HCT116 (cell line): ENCODE measurements around the gene AP1S1. TPM values are rescaled to one million over a fixed set of nuclear protein-coding genes. Genes with fewer than 3 reads are reported as not detected.
A peak's percentile ranks its signal among the peaks of the same experiment; 100 is the strongest.

Experiments used
- ATAC-seq: fragments of 200-7000 bp; cut with Tn5 transposase; 2 replicates; pipeline ENCODE4 v1.9.1; 2020; ENCODE audit warnings: mild to moderate bottlenecking, moderate library complexity
- BruUV-seq: library from RNA; stranded (reverse); fragments of 400-500 nt; replicated peaks from 2 replicates; lab custom pipeline; 2021; lab: Mats Ljungman, UMichigan
- CTCF ChIA-PET: fragments of 300-600 bp; sonication (Branson Sonifier 250); formaldehyde crosslinking; loops from one replicate; lab custom pipeline; 2021; ENCODE audit warnings: antibody characterized with exemption; lab: Charles Lee
- POLR2A ChIA-PET: fragments of 300-600, 350-600 bp; sonication (Branson Sonifier 250); formaldehyde crosslinking; loops from one replicate; lab custom pipeline; 2021; ENCODE audit warnings: antibody characterized with exemption; lab: Charles Lee
- RAD21 ChIA-PET, 2 experiments: fragments of 300-600 bp; sonication (Branson Sonifier 250); formaldehyde crosslinking; loops; one replicate each; lab custom pipeline; 2023; ENCODE audit warnings: low total read pairs in 2 of 2; ENCODE audit not compliant: uncharacterized antibody in 2 of 2, unreplicated experiment in 2 of 2, low non-redundant PET in 1 of 2; lab: Charles Lee
- DNase-seq: peaks from one replicate; pipeline ENCODE4 v3.0.0-alpha.2; 2010; ENCODE audit warnings: low read depth, low spot score
- H2AFZ ChIP-seq: fragments of 200-600 bp; shearing (Covaris generic), sonication (generic); 2 replicates; pipeline ENCODE4 v1.6.1; 2017; ENCODE audit warnings: low read depth, mixed run types, mixed read lengths, antibody characterized with exemption, low read length; ENCODE audit not compliant: poor library complexity, severe bottlenecking
- H3K27ac ChIP-seq: 2 replicates; pipeline ENCODE4 v1.5.1; 2012; ENCODE audit warnings: low read depth, low read length
- H3K27me3 ChIP-seq: fragments of 200-600 bp; sonication (generic); 2 replicates; pipeline ENCODE4 v1.6.1; 2016; ENCODE audit warnings: mixed run types, low read length, mixed read lengths; ENCODE audit not compliant: insufficient read depth
- H3K36me3 ChIP-seq, 2 experiments: fragments of 200-500 bp in 1 of 2; fragments of 200-600 bp in 1 of 2; sonication (Bioruptor generic) in 1 of 2; sonication (generic) in 1 of 2; 2 replicates each; pipeline versions ENCODE4 v1.5.1 to v1.6.1; 2014 to 2016; ENCODE audit warnings: low read length in 2 of 2, inconsistent platforms in 1 of 2, mixed read lengths in 1 of 2, mixed run types in 1 of 2; ENCODE audit not compliant: insufficient read depth in 2 of 2, control insufficient read depth in 1 of 2
- H3K4me1 ChIP-seq, 2 experiments: fragments of 200-600 bp in 1 of 2; sonication (generic) in 1 of 2; 2 replicates each; pipeline versions ENCODE4 v1.5.1 to v1.6.1; 2012 to 2017; ENCODE audit warnings: low read length in 2 of 2, inconsistent platforms in 1 of 2, mild to moderate bottlenecking in 1 of 2, mixed read lengths in 1 of 2, mixed run types in 1 of 2, moderate library complexity in 1 of 2; ENCODE audit not compliant: insufficient read depth in 2 of 2, control insufficient read depth in 1 of 2
- H3K4me2 ChIP-seq: fragments of 200-600 bp; sonication (generic); 2 replicates; pipeline ENCODE4 v1.6.1; 2017; ENCODE audit warnings: mixed run types, low read length, mixed read lengths
- H3K4me3 ChIP-seq, 2 experiments: fragments of 200-600 bp in 1 of 2; sonication (generic) in 1 of 2; replicated peaks in 1 of 2; 2 replicates each; pipeline ENCODE4 v1.5.1; 2011 to 2016; ENCODE audit warnings: low read length in 2 of 2, control low read depth in 1 of 2, low read depth in 1 of 2, mild to moderate bottlenecking in 1 of 2, mixed read lengths in 1 of 2, mixed run types in 1 of 2
- H3K79me2 ChIP-seq: fragments of 200-600 bp; sonication (generic); 2 replicates; pipeline ENCODE4 v1.6.1; 2017; ENCODE audit warnings: mild to moderate bottlenecking, mixed run types, low read length, moderate library complexity, mixed read lengths; ENCODE audit not compliant: insufficient read depth
- H3K9ac ChIP-seq: fragments of 200-600 bp; sonication (generic); 2 replicates; pipeline ENCODE4 v1.6.1; 2016; ENCODE audit warnings: low read length, mixed read lengths
- H3K9me2 ChIP-seq: fragments of 200-600 bp; sonication (generic), shearing (Covaris generic); 2 replicates; pipeline ENCODE4 v1.6.1; 2017; ENCODE audit warnings: mixed run types, mild to moderate bottlenecking, moderate library complexity; ENCODE audit not compliant: insufficient read depth
- H3K9me3 ChIP-seq, 2 experiments: fragments of 200-500 bp in 1 of 2; fragments of 200-600 bp in 1 of 2; sonication (Bioruptor generic) in 1 of 2; sonication (generic) in 1 of 2; 2 replicates each; pipeline ENCODE4 v1.6.1; 2014 to 2017; ENCODE audit warnings: low read length in 2 of 2, mixed read lengths in 2 of 2, inconsistent platforms in 1 of 2, low read depth in 1 of 2, mild to moderate bottlenecking in 1 of 2, mixed run types in 1 of 2, moderate library complexity in 1 of 2; ENCODE audit not compliant: control insufficient read depth in 1 of 2, insufficient read depth in 1 of 2
- H4K20me1 ChIP-seq: fragments of 200-600 bp; sonication (generic), shearing (Covaris generic); 2 replicates; pipeline ENCODE4 v1.6.1; 2017; ENCODE audit warnings: mixed run types, mild to moderate bottlenecking, moderate library complexity; ENCODE audit not compliant: insufficient read depth
- CBX3 ChIP-seq: IDR thresholded peaks from 2 replicates; pipeline ENCODE4 v1.6.1; 2012; ENCODE audit warnings: low read depth
- CEBPB ChIP-seq: IDR thresholded peaks from 2 replicates; pipeline ENCODE4 v1.6.1; 2012; ENCODE audit warnings: low read depth
- EGR1 ChIP-seq: IDR thresholded peaks from 2 replicates; pipeline ENCODE4 v1.6.1; 2012; ENCODE audit warnings: low read depth
- ELF1 ChIP-seq: IDR thresholded peaks from 2 replicates; pipeline ENCODE4 v1.6.1; 2012; ENCODE audit warnings: low read depth, borderline replicate concordance
- EZH2 ChIP-seq: fragments of 200-600 bp; sonication (generic); IDR thresholded peaks from 2 replicates; pipeline ENCODE4 v1.6.1; 2017; ENCODE audit warnings: antibody characterized with exemption, mixed run types
- MAX ChIP-seq: IDR thresholded peaks from 2 replicates; pipeline ENCODE4 v1.6.1; 2012
- RAD21 ChIP-seq: IDR thresholded peaks from 2 replicates; pipeline ENCODE4 v1.6.1; 2012; ENCODE audit warnings: low read depth, mild to moderate bottlenecking
- SIN3A ChIP-seq: IDR thresholded peaks from 2 replicates; pipeline ENCODE4 v1.6.1; 2012; ENCODE audit warnings: low read depth
- TCF7L2 ChIP-seq: IDR thresholded peaks from 2 replicates; pipeline ENCODE4 v1.7.0; 2011; ENCODE audit warnings: borderline replicate concordance, inconsistent platforms; ENCODE audit not compliant: insufficient read depth, insufficient read length; ENCODE audit errors: extremely low read depth
- ZFX ChIP-seq: fragments of 450-650 bp; IDR thresholded peaks from 2 replicates; pipeline ENCODE4 v1.6.1; 2017
- intact Hi-C: fragments of 100-400 bp; cut with micrococcal nuclease; formaldehyde crosslinking; loops from 2 replicates; pipeline ENCODE4 v1.10.0; 2022
- total RNA-seq: library from RNA; stranded (reverse); gene quantifications from one replicate; pipeline ENCODE4 v1.2.1, GENCODE V29; 2021; ENCODE audit not compliant: unreplicated experiment
- TF ChIP-seq, protein P1 (sequence below): IDR thresholded peaks from 2 replicates; pipeline ENCODE4 v1.6.1; 2012; ENCODE audit warnings: low read depth
- TF ChIP-seq, protein P2 (sequence below), 3 experiments: fragments of 200-600 bp in 1 of 3; sonication (generic) in 1 of 3; IDR thresholded peaks in 2 of 3; conservative IDR thresholded peaks in 1 of 3; 2 replicates each; pipeline ENCODE4 v1.5.1; 2012 to 2017; ENCODE audit warnings: low read depth in 2 of 3, low read length in 2 of 3, antibody characterized with exemption in 1 of 3, borderline replicate concordance in 1 of 3, control low read depth in 1 of 3, mild to moderate bottlenecking in 1 of 3, mixed read lengths in 1 of 3, mixed run types in 1 of 3, moderate library complexity in 1 of 3; ENCODE audit not compliant: insufficient read depth in 1 of 3

AP1S1 gene
- total RNA-seq, 1 experiment from 2014 or later: 130 TPM

DNA sequence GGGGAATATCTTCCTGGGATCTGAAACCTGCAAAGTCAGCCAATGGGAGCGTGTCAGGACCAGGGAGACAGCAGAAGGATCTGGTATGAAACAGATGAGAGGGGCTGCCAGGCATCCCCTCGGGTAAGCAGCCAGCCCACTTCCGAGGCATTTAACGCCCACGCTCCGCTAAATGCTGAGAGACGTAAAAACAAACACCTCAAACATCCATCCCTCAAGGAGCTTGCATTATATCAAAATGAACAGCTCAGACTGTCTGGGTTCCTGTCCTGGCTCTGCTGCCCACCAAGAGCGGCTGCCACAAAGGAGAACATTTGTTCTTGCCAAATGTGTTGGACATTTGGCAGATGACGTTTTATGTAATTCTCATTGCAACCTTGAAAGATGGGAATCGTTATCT is 34.4 kb upstream of the AP1S1 start:
- POLR2A ChIA-PET: interaction anchor here (2.9 kb wide), 1 partner anchor 7 kb away, joined by 18 read pairs; the partner anchor contains the start of gene SERPINE1
- Histone ChIP-seq H3K79me2 (no peaks in the 10 kb centered on the region), H3K27ac (no peak overlapping the region), H3K9me2 (no peaks in the 10 kb centered on the region), H4K20me1 (no peaks in the 10 kb centered on the region), H2AFZ (no peak overlapping the region), H3K4me3 (no peak overlapping the region), H3K27me3 (no peaks in the 10 kb centered on the region), H3K4me1 (peaks cover 50 to 91% of the 10 kb centered on the region in 2 experiments), H3K4me2 (0 out of 2 replicates have a peak overlapping the region, but pooled peaks have one; percentile 4), H3K9me3 (no peaks in the 10 kb centered on the region), H3K9ac (no peak overlapping the region), H3K36me3 (no peaks in the 10 kb centered on the region)
- RAD21 ChIA-PET: no interaction called here
- DNase-seq: no peak
- TF ChIP-seq TCF7L2 (no peak), SIN3A (no peak), CBX3 (no peak), EZH2 (no peak), RAD21 (no peak), ELF1 (no peak), EGR1 (no peak), MAX (no peak), CEBPB (no peak), ZFX (no peak)
- TF ChIP-seq, protein P1, sequence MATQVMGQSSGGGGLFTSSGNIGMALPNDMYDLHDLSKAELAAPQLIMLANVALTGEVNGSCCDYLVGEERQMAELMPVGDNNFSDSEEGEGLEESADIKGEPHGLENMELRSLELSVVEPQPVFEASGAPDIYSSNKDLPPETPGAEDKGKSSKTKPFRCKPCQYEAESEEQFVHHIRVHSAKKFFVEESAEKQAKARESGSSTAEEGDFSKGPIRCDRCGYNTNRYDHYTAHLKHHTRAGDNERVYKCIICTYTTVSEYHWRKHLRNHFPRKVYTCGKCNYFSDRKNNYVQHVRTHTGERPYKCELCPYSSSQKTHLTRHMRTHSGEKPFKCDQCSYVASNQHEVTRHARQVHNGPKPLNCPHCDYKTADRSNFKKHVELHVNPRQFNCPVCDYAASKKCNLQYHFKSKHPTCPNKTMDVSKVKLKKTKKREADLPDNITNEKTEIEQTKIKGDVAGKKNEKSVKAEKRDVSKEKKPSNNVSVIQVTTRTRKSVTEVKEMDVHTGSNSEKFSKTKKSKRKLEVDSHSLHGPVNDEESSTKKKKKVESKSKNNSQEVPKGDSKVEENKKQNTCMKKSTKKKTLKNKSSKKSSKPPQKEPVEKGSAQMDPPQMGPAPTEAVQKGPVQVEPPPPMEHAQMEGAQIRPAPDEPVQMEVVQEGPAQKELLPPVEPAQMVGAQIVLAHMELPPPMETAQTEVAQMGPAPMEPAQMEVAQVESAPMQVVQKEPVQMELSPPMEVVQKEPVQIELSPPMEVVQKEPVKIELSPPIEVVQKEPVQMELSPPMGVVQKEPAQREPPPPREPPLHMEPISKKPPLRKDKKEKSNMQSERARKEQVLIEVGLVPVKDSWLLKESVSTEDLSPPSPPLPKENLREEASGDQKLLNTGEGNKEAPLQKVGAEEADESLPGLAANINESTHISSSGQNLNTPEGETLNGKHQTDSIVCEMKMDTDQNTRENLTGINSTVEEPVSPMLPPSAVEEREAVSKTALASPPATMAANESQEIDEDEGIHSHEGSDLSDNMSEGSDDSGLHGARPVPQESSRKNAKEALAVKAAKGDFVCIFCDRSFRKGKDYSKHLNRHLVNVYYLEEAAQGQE: no peak
- TF ChIP-seq, protein P2, sequence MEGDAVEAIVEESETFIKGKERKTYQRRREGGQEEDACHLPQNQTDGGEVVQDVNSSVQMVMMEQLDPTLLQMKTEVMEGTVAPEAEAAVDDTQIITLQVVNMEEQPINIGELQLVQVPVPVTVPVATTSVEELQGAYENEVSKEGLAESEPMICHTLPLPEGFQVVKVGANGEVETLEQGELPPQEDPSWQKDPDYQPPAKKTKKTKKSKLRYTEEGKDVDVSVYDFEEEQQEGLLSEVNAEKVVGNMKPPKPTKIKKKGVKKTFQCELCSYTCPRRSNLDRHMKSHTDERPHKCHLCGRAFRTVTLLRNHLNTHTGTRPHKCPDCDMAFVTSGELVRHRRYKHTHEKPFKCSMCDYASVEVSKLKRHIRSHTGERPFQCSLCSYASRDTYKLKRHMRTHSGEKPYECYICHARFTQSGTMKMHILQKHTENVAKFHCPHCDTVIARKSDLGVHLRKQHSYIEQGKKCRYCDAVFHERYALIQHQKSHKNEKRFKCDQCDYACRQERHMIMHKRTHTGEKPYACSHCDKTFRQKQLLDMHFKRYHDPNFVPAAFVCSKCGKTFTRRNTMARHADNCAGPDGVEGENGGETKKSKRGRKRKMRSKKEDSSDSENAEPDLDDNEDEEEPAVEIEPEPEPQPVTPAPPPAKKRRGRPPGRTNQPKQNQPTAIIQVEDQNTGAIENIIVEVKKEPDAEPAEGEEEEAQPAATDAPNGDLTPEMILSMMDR (IDR thresholded peaks at IDR 0.05 in 2 of 3, conservative IDR thresholded peaks at IDR 0.05 in 1 of 3; ENCODE audit: borderline replicate concordance in 1 of 3, insufficient read depth in 1 of 3, low read depth in 2 of 3, low read length in 2 of 3): no peak
- CTCF ChIA-PET: interaction anchor here (0.6 to 1.7 kb wide), 3 partner anchors 19 to 43 kb away, joined by 3 to 5 read pairs (median 5); no protein-coding TSS in a partner anchor
- BruUV-seq: no TSS peak
- ATAC-seq: no peak
- intact Hi-C loops: no loop called here
